Dedifferentiated amniotic fluid mesenchymal stem cell (primary cell): Measurements from ENCODE around the gene OR10A6.

ENCODE experiments used
- DNase-seq: peaks from one replicate; pipeline ENCODE4 v3.0.0-alpha.2; 2016; ENCODE audit errors: extremely low spot score

The OR10A6 gene

DNA sequence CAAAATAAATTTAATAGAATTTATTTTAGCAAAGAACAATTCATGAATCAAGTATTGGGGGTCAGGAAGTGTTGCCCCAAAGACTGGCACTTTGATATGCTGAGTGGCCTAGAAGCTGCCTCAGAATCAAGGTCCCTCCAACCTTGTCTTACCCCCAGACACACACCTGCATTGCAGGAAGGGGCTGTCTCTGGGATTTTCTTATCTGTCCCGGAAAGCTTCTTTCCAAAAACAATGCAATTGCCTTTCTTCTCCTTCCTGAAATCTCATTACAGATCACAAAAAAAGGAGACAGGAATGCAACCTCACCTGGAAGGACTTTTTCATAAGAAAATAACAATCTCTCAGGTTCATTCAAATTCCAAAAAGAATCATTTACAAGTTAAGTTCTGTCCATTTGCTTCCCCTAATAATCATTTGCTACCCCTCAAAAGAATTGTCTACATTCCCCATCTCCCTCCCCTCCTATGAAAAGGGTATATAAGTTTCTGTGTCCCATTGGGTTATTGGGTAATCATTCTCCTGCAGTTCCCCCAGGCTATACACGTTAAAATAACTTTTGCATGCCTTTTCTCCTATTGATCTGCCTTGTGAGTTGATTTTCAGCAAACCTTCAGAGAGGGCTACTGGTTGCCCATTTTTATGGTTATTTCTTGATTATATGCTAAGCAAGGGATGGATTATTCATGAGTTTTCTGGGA lies 21.3 kb downstream of the OR10A6 start:
- no peak for DNase-seq

DNA sequence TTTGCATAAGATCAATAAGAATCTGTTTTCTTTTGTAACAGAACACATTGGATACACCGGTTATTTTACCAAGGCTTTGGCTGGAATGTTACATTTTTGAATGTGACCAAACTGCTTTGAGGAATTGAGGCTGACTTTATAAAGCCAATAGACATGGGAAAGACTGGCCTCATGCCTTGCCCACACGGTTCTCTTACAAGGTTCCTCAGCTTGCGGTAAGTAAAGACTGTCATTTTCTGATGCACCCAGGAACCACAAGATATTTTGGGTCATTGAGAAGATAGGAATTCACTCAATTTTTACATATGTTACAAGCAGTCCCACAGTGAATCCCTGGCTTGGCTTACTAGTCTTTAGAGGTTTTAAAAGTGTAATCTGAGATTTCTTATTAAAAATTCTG lies 23.9 kb downstream of the OR10A6 start:
- no peak for DNase-seq

DNA sequence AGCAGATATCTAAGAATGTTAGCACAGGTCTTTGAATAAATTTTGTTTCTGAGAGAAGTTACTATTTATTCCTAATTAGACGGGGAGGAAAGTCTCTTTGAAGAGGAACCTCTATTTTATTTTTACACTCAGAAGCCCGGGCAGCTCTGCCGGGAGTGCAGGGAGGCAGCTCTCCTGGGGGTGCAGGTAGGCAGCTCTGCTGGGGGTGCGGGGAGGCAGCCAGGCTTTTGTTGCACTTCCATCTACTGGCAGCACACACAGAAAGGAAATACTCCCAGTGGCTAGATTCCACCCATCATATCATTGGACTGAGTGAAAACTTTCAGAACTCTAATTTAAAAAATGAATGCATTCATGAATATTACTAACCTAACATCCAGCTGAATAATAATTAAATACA lies 24.6 kb downstream of the OR10A6 start:
- no peak for DNase-seq

DNA sequence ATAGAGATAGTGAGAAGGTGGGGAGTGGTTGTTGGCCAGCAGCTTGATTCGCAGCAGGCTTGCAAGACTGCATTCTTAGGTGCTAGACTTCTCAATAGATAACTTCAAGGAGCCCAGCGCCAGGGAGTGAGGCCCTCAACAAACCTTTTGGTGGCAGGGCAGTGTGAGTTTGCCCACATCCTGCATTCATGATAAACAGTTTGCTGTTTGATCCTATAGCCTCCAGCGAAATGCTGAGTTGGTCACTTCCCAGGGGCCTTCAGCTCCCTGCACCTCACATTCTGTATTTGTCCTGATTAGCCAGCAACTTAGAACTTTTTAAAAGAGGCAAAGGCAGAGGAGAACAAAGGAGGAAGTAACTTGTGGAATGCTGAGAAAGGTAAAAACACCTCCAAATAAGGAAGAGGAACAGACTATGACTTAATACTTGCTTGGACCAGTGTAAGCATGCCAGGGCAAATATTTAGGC lies 25.1 kb downstream of the OR10A6 start:
- no peak for DNase-seq

DNA sequence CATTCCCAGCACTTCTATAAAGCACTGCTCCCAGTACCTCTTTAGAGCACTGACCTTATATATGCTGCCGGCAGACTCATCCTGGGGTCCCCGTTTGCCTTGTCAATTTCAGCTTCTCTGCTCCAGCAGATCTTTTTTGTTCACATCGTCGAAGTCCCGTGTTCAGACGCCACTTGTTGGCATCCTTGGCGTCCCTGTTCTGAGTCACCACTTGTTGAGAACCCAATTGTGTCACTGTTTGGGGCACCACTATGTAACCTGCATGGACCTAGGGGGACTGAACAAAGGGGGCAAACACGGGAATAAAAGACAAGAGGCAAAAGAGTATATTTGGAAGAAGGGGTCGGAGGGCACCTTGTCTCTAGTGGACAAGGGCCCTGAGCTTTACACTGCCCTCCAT lies 25.5 kb downstream of the OR10A6 start:
- no peak for DNase-seq

DNA sequence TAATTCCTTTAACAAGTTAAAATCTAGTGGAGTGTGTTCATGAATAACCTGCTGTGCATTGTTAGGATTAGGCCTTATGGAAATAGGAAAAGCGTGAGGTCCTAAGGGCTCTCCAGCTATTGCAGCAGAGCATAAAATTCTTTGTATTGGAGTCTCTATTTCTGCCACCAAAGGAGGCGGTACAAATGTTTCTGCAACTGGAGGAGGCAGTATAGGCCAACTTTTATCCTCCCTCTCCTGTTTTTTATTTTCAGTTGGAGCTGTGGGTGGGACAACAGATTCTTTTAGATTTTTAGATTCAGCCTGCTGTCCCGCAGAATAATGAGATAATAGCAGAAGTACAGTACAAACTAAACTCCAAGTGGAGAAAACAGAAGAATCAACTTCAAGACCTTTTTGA lies 26.2 kb downstream of the OR10A6 start:
- DNase-seq, result peak; percentile 72

DNA sequence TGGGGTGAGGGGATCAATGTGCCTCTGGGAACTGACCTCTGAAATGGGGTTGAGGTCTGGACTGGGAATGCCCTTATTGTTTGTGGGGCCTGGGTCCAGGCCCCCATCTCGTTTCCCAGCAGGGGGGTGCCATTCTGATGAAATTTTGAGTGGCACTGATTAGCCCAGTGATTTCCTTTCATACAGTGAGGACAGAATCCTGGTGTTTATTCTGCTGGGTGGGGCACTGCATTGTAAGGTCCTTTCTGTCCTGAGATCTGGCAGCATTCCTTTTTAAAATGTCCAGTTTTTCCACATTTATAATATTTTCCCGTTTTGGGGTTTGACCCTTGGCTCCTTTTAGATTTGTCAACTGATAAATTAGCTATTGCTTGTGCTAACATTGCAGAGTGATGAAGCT lies 27.1 kb downstream of the OR10A6 start:
- no peak for DNase-seq

DNA sequence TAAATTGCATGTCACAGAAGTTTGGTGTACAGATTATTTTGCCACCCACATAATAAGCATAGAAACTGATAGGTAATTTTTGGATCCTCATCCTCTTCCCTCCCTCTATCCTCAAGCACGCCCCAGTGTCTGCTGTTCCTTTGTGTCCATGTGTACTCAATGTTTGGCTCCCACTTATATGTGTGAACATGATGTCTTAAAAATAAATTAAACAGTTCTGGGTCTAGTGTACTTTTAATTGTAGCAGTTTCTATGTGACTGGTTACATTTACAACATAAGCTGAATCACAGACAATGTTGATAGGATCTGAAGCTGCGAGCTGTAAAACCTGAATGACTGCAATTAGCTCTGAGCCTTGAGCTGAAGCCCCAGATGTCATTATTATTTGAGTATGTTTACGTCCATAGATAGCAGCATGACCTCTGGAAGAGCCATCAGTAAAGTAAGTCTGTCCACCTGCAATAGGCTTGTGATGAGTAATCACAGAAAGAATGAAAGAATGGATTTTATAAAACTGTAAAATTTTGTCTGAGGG lies 29.7 kb downstream of the OR10A6 start:
- DNase-seq, result no peak

DNA sequence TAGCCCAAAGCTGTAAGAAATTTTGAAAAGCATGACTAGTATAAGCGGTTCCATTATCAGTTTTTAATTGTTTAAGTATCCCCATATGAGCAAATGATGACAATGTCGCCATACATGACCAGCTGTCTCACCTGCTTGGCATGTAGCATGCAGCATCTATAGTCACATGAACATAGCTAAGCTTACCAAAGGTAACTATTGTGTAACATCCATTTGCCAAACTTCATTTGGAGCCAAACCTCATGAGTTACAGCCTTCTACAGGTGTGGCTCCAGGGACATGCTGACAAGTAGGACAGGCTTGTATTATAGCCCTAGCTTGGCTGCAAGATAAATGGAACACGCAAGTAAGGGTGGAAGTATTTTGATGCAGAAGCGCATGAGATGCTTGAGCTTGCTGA lies 30.4 kb downstream of the OR10A6 start:
- DNase-seq, result no peak

DNA sequence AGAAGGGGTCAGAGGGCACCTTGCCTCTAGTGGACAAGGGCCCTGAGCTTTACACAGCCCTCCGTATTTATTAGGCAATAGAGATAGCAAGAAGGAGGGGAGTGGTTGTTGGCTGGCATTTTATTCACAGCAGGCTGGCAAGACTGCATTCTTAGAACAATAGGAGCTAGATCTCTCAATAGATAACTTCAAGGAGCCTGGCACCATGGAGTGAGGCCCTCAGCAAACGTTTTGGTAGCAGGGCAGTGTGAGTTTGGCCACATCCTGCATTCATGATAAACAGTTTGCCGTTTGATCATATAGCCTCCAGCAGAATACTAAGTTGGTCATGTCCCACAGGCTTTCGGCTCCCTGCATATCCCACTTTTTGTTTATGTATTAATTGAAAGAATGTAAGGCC lies 31.6 kb downstream of the OR10A6 start:
- no peak for DNase-seq

DNA sequence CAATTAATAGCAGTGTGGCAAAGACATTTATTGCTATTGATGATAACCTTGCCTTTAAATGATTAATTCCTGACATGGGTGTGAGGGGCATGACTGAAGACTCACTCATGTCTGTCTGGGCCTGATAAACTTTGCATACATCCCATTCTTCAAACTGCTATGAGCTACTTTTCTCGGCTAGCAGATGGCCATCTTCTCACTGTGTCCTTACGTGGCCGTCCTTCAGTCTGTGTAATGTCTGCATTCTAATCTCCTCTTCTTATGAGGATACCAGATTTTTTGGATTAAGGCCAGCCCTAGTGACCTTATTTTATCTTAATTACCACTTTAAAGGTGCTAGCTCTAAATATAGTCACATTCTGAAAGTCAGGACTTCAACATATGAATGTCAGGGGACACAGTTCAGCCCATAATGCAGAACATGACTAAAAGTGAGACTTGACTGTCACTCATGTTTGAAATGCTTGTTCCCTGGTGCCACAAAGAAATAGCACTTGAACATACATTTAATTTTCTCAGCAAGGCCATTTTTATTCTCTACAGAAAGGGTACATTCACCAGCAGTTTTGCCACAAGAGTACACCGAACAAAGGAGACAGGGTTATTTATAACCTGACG lies 32.3 kb downstream of the OR10A6 start:
- DNase-seq, result no peak

DNA sequence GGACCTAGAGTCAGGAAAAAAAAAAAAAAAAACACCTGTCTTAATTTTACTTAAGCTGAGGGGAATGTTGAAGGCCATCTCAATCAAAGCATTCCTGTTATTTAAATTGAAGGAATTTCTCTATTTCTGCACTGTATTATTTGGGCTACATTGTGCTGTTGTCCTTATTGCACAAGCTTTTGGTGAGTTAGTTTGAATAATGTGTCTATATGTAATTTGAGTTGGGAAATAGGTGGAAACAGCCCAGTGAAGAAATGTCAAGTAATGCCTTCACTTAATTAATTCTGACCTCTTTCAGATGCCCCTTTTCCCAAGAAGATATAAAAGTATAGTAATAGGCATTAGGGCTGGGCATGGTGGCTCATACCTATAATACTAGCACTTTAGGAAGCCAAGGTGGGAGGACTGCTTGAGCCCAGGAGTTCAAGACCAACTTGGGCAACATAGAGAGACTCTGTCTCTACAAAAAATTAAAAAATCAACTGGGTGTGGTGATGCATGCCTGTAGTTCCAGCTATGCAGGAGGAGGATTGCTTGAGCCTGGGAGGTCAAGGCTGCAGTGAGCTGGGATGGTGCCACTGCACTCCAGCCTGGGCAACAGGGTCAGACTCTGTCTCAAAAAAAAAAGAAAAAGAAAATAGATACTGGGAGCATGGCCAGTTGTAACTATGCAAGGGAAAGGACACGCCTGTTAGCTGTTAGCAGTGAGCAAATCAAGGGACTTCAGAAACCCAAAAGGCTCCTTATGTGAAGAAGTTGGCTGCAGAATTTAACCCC lies 34.9 kb downstream of the OR10A6 start:
- peak; percentile 42 for DNase-seq

DNA sequence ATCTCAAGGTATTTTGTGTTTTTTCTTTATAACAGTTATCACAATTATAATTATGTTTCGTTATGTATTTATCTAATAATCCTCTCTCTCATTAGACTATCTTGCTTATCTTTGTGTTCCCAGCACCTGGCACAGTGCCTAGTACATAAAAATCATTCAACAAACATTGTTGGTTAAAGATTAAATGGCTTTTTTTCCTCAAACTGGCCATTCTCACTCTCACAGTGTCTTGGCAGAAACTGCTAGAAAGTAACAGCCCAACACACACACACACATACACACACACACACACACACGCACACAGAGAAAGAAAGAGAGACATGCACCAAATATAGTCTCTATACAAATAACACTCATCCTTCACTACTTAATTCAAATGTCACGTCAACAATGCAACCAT lies 36.8 kb downstream of the OR10A6 start:
- DNase-seq, result no peak

DNA sequence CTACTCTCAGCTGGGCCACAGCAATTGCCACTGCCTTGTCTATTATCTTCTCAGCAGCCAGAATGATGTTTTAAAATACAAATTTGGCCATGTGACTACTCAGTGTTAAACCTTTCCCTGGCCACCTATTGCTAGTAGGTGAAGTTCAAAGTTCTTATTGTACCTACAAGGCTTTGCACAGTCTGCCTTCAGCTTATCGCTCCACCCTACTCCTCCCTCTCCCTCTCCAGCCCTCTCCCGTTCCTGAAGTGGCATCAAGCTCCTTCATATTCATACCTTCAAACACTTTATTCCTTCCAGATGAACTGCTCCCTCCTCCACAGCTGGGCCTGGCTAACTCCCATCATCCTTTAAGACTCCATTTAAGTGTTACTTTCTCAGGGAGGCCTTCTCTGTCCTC lies 37.3 kb downstream of the OR10A6 start:
- no peak for DNase-seq

DNA sequence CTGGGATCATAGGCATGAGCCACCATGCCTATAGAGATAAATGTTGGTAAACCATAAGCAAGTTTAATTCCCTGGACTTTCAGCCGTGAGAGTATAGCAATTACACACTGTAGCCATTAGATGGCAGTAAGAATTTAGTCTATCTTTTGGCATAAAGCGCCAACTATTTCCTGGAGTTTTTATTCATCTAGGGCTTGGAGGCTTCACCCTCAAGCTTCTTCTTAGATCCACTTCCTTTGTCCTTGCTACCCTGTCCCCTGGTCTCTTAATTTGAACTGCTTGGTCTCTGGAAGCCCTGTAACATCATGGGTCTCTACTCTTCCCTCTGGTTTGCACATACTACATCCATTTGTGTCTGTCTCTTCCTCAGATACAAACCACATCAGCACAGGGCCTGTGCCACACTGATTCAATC lies 38.2 kb downstream of the OR10A6 start:
- peak; percentile 79 for DNase-seq

DNA sequence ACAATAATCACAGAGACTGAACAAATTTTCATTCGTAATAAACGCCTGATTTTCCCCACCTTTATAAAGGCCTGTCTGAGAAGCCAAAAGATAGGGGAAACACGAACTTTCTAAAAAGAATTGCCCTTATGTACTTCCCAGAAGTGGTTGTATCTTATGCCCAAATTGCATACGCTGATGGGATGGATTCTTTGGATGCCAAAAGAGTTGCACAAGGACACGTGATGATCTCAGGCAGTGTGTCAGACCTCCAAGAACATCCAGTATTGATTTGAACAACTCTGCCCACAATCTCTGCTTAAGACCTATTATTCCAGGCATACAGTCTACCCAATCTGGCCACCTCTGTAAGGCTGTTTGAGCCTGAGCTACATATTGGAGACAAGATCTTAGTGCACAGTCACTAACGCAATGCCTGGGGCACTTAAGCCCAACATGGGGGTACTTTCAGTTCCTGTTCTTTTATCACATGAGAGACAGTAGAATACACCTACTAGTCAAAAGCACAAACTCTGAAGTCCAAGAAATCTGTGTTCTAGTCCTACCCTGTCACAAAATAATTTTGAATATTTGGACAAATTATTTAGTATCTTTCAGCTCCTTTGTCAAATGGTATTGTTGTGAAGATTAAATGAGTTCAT lies 38.9 kb downstream of the OR10A6 start:
- peak; percentile 82 for DNase-seq

DNA sequence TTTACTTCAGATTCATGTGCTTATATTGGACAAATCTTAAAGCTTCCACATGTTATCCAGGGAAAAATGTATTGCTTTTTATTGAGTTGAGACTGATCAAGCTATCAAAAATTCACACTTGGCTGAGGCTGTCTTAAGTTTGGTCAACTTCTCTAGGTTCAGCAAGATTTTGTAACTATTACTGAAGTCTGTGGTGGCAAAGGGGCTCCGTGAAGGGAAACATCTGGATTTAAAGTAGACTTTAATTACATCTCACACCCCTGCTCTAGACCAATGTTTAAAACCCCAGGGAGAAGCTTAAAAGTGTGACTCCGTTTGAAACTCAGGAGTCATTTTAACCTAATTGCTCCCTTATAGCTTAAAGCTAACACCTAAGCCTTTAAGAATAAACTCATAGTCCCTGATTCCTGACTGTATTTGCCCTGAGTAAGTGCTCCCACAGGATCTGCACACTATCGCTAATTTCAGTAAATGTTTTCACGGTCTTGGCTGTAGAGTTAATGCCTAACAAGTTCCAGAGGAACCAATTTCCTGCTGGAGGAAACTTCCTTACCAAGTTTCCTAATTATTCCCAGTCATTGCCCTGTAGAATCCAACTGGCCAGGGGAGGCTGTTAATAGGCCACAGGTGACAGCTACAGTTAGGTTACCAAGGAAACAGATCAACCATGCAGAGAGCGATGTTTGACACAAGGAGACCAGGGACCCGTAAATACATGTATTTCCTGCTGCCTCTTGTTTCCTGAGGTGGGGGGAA lies 40.5 kb downstream of the OR10A6 start:
- no peak for DNase-seq

DNA sequence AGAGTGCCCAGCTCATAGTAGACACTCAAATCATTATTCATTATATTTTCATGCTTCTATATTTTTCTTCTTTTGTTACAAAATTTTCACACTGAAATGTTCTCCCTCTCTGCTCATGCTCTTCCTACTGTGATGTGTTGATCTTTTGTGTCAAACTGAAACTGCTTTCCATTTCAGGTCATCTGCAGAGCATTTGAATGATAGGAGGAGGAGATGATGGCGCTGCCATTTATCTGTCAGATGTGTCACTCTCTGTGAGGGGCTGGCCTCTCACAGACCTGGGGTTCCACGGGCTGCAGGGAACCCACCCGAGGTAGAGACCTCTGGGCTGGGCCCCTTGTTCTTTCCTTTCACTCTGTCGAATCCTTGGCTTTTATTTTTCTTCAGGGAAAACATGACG lies 41.1 kb downstream of the OR10A6 start:
- no peak for DNase-seq

DNA sequence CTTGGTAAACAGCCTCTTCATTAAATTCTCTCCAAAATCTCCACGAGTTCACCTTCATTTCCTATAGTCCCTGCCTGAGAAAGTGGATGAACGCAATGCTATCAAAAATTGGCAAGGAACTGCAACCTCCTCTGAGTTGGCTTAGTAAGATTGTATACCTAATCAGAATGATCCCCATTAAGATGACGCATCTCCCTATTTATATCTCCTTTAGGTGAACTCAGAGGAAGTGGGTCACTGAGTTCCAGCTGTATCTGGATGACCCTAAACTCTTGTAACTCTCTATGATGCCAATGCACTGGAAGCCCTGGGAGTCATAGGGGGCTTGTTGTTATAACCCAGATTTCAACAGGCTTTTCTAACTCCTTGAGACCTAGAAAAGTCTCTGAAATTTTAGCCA lies 48.2 kb downstream of the OR10A6 start:
- DNase-seq, result no peak
